Measurements from ENCODE around the gene POLR1G.

- TF ChIP-seq BHLHE40 (IDR thresholded peaks at IDR 0.05; ENCODE audit: low read depth, low read length) (no peak), REST (IDR thresholded peaks at IDR 0.05) (no peak)
These were observed 22.2 kb downstream of the POLR1G start for GRCh38 chr19:45428384-45429231.

Measured in A549 (cell line).